Activated CD8-positive, alpha-beta memory T cell treated with anti-CD3 and anti-CD28 coated beads, Interleukin-2, amount 10 ng/mL, durations not matched to agents 7 days and 5 days (primary cell): ENCODE data around the gene FRMD1. TPM values are rescaled to one million over a fixed set of nuclear protein-coding genes. Genes with fewer than 3 reads are reported as not detected.

Source experiments
- ATAC-seq: fragments of 150-1000 bp; cut with Tn5 transposase; one replicate; pipeline ENCODE4 v1.10.0; 2021; ENCODE audit warnings: moderate library complexity
- CTCF ChIA-PET: fragments of 350-600 bp; sonication (Branson Sonifier 250); formaldehyde crosslinking; loops from one replicate; lab custom pipeline; 2021; ENCODE audit warnings: antibody characterized with exemption; lab: Charles Lee
- DNase-seq: peaks from one replicate; pipeline ENCODE4 v3.0.0-alpha.2; 2020
- H3K27ac Mint-ChIP-seq: one replicate; pipeline ENCODE4 v1.8.0; 2021; ENCODE audit warnings: mild to moderate bottlenecking, mixed read lengths
- H3K27me3 Mint-ChIP-seq: one replicate; pipeline ENCODE4 v1.8.0; 2021; ENCODE audit warnings: mixed read lengths
- H3K36me3 Mint-ChIP-seq: one replicate; pipeline ENCODE4 v1.8.0; 2021; ENCODE audit warnings: mild to moderate bottlenecking, mixed read lengths
- H3K4me1 Mint-ChIP-seq: one replicate; pipeline ENCODE4 v1.8.0; 2021; ENCODE audit warnings: mixed read lengths
- H3K4me3 Mint-ChIP-seq: one replicate; pipeline ENCODE4 v1.8.0; 2021; ENCODE audit warnings: mild to moderate bottlenecking, moderate library complexity, mixed read lengths
- H3K9me3 Mint-ChIP-seq: one replicate; pipeline ENCODE4 v1.8.0; 2022; ENCODE audit warnings: low read depth, mixed read lengths
- total RNA-seq, 2 experiments: library from RNA; stranded (reverse); gene quantifications; one replicate each; pipeline ENCODE4 v1.2.3, GENCODE V29; 2021

FRMD1 gene
- total RNA-seq, 2 experiments from 2014 or later, result not detected

DNA sequence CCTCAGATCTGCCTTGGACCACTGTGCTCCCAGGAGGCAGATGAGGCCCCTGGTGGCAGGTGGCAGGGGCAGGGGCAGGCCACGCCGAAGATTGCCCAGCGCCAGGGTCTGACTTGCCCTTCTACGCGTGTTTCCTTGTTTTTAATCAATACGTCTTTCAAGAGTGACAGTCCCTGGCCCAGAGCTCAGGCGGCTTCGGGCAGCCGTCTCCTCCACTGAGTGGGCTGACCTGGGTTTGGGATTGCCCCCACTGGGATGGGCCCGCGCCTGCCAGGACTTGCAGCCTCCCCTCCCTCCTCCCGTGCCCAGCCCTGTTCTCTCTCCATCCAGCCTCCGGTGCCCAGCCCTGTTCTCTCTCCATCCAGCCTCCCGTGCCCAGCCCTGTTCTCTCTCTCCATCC lies 21.2 kb downstream of the FRMD1 start:
- H3K27ac Mint-ChIP-seq, result no peak overlapping the region
- DNase-seq (no peak), ATAC-seq (no peak)
- no peak overlapping the region for H3K4me3 Mint-ChIP-seq
- no peaks in the 10 kb centered on the region for H3K36me3 Mint-ChIP-seq
- CTCF ChIA-PET, result no interaction called here
- no peaks in the 10 kb centered on the region for H3K27me3 Mint-ChIP-seq
- no peaks in the 10 kb centered on the region for H3K9me3 Mint-ChIP-seq
- no peaks in the 10 kb centered on the region for H3K4me1 Mint-ChIP-seq

DNA sequence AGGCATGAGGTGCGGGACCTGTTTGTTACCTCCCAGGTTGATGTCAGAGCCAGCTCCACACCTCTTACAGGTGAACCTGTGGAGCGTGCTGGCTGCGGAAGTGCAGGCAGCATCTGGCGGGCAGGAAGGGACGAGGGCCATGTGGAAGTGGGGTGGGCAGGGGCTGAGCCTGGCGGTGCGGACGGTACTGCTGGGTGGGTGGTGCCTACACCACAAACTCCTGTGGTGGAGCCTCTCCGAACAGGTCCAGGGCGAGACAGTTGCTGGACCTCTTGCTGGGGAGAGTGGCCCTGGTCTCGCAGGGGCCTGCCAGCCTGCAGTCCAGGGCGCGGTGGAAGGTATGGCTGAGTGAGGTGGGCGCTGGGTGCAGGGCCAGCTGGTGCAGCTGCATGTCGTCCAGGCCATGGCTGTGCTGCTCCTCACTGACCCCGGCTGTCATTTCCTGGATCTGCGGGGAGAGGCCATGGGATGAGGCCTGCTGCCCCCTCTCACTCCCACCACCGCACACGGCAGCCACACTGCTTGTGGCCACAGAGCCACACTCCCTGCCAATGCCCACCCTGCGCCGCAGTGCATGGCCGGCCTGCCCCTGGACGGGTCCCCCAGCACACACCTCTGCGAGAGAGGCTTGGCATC lies 22.0 kb downstream of the FRMD1 start:
- H3K4me3 Mint-ChIP-seq, result no peak overlapping the region
- H3K27me3 Mint-ChIP-seq, result no peaks in the 10 kb centered on the region
- no peak for ATAC-seq
- H3K4me1 Mint-ChIP-seq, result no peaks in the 10 kb centered on the region
- no peak overlapping the region for H3K27ac Mint-ChIP-seq
- no peak for DNase-seq
- no peaks in the 10 kb centered on the region for H3K36me3 Mint-ChIP-seq
- H3K9me3 Mint-ChIP-seq, result no peaks in the 10 kb centered on the region
- CTCF ChIA-PET, result no interaction called here

DNA sequence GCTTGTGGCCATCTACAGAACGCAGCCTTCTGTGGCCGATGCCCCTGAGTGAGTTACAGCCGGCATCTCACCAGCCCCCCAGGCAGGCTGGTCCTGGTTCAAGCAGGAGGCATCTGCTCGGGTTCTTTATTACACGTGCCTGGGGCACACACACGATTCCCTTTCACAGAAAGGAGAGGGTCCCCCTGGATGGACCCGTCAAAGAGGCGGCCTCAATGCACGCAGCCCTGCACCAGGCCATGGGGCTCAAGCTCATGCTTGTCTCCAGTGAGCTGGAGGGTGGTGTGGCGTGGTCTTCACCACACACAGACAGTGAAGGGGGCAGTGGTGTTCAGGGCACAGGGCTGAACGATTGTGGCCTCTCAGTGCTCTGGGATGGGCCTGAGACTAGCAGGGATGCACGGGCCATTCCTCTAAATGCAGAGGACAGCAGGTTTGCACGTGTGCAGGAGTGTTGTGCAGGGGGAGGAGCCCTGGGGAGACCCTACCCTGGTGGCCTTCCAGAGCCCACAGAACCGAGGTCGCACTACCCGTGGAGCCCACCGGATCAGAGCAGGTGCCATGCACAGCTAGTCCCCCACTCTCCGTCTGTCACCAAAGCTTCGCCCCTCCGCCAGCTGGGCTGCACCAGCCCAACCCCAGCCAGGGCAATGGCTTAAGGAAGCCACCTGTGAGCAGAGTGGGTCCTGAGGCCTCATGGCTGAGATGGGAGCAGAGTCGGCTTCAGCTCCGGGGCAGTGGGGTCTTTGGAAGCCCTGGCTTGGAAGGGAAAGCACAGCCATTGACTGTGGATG lies 23.1 kb downstream of the FRMD1 start:
- H3K27me3 Mint-ChIP-seq, result no peaks in the 10 kb centered on the region
- H3K27ac Mint-ChIP-seq, result no peak overlapping the region
- CTCF ChIA-PET, result no interaction called here
- no peaks in the 10 kb centered on the region for H3K9me3 Mint-ChIP-seq
- DNase-seq, result no peak
- no peaks in the 10 kb centered on the region for H3K4me1 Mint-ChIP-seq
- no peak for ATAC-seq
- no peaks in the 10 kb centered on the region for H3K36me3 Mint-ChIP-seq
- H3K4me3 Mint-ChIP-seq, result no peak overlapping the region

DNA sequence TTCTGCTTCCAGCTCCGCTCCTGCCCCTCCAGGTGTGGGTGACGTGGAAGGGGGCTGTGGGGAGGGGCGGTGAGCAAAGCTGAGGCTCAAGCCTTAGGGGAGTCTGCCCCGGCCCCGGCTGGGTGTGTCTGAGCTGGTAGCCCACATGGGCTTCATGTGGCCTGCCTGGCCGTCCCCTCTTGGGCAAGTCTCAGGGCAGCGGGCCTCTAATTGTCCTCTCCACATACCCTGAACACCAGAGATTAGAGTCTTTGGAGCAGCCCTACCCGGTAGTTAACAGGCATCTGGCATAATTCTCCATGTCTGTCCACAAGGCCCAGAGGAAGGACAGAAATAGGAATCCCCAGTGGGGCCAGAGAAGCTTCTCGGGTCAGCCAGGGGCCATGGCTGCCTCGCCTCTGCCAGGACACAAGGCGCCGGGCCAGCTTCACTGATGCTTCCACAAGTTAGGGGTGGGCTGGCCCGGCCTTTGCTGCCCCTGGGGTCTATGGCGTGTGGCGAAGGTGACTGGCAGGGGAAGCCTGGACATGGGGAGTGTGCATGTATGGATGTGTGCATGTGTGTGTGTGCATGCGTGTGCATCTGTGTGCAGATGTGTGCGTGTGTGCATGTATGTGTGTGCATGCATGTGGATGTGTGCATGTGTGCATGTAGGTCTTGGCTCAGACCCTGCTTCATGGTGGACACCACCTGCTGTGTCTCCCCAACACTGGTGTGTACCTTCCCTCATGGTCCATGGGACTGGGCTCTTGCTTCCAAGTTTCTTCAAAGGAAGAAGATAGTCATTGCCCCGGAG lies 24.0 kb downstream of the FRMD1 start:
- Mint-ChIP-seq H3K27ac (no peak overlapping the region), H3K4me1 (no peaks in the 10 kb centered on the region), H3K9me3 (no peaks in the 10 kb centered on the region), H3K4me3 (no peak overlapping the region), H3K36me3 (no peaks in the 10 kb centered on the region), H3K27me3 (no peaks in the 10 kb centered on the region)
- DNase-seq (no peak), ATAC-seq (no peak)
- CTCF ChIA-PET, result no interaction called here

DNA sequence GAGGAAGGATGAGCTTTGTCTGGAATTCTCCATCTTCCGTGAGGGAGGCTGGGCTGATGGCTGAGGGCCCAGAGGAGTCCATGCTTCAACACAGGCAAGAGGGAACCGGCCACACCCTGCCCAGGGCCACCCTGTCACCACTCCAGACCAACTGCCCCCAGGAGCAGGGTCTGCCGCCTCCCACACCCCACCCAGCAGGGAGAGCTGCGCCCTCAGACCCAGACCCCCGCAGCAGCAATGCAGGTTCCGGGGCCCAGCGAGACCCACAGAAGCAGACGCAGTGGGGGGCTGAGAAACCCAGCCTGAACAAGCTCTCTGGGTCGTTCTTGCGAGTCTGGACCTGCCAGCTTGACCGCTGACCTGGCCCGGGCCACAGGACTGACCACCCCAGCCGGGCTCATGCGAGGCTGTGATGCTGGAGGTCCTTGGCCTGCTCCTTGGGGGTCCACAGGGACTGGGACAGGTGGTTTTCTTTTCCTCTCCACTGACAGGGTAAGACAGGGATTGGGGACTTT lies 25.0 kb downstream of the FRMD1 start:
- H3K4me1 Mint-ChIP-seq, result no peaks in the 10 kb centered on the region
- no peaks in the 10 kb centered on the region for H3K27me3 Mint-ChIP-seq
- no peak for DNase-seq
- ATAC-seq, result no peak
- H3K27ac Mint-ChIP-seq, result no peak overlapping the region
- CTCF ChIA-PET, result no interaction called here
- H3K9me3 Mint-ChIP-seq, result no peaks in the 10 kb centered on the region
- no peak overlapping the region for H3K4me3 Mint-ChIP-seq
- no peaks in the 10 kb centered on the region for H3K36me3 Mint-ChIP-seq

DNA sequence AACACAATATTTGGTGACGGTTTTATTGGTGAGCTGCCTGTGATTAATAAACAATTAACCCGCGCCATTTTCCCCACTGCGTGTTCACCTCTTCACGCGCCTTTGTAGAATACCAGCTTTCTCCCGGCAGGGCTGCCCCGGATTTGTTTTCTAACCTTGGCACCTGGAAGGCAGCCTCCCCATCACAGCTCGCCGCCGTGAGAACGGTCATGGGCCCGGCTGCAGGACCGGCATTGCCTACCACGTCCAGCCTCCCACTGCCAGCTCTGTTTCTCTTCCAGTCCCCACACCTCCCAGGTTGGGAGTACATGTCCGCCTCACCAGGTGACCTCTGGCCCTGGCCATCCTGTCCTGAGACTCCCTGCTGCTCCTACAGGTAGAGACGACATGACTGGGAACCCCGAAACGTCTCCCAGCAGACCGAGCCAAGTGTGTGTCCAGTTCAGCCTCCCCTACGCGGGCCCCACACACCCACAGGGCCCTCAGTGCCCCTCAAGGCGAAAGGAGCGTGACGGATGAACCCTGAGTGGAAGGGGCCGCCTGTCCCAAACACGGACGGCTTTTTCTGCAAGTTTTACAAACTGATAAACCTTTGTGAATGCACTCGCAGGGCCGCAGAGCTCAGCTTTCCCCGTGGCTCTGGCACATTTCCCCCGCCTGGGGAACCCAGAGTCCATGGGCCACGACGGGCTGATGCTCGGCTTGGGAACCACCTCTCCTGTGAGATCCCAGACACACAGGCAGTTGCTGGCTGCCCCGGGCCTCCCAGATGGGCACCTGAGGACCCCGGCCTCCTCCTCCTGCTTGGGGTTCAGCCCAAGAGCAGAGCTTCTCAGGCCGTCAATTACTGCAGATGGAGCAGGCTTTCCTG lies 25.7 kb downstream of the FRMD1 start:
- CTCF ChIA-PET, result no interaction called here
- no peaks in the 10 kb centered on the region for H3K36me3 Mint-ChIP-seq

DNA sequence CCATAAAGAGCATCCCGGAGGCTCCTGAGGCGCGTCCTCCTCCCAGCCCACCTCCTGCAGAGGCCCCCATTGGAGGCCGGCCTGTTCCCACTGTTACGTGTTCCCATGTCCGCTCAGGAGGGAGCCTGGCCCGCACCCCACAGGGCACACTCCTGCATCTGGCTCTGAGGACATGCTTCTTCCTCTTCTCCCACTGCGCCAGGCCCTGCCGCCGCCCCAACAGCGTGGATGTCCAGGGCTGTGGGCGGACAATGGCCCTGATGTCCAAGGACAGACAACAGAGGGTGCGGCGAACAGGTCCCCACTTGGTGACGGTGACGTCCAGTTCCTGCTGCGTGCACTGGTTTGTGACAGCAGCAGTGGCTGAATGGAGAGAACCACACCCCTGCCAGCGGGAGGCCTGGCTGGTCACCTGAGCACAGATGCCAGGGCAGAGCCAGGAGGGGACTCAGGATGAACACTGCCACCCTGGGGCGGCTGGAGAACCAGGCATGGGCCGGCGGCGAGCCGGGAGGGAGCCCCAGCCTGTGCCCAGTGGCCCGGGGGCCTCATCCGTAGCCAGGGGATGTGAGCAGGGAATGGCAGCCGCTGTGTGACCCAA lies 26.6 kb downstream of the FRMD1 start:
- CTCF ChIA-PET, result no interaction called here
- H3K4me1 Mint-ChIP-seq, result no peaks in the 10 kb centered on the region
- H3K36me3 Mint-ChIP-seq, result no peaks in the 10 kb centered on the region
- H3K4me3 Mint-ChIP-seq, result no peak overlapping the region
- ATAC-seq (no peak), DNase-seq (no peak)
- no peaks in the 10 kb centered on the region for H3K27me3 Mint-ChIP-seq
- no peaks in the 10 kb centered on the region for H3K9me3 Mint-ChIP-seq
- no peak overlapping the region for H3K27ac Mint-ChIP-seq

More for the DNA sequence above, 25.7 kb downstream of the FRMD1 start:
- ATAC-seq, result no peak
- DNase-seq, result no peak
- H3K4me1 Mint-ChIP-seq, result no peaks in the 10 kb centered on the region
- no peaks in the 10 kb centered on the region for H3K27me3 Mint-ChIP-seq
- H3K9me3 Mint-ChIP-seq, result no peaks in the 10 kb centered on the region
- H3K27ac Mint-ChIP-seq, result no peak overlapping the region
- H3K4me3 Mint-ChIP-seq, result no peak overlapping the region

DNA sequence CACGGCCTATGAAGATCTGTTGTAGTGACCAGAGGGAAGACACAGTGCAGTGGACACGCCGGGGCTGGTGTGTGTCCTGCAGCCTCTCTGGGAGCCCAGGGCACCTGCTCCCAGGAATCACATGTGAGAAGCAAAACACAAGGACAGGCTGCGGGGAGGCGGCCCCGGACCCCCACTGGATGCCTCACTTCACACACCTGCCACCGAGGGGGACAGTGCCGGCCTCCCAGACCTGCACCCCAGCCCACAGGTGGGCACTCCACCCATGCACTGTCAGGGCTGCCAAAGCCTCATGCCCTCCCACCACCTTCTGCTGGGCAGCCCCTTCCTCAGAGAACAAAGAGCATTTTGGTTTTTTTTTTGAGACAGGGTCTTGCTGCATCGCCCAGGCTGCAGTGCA lies 27.4 kb downstream of the FRMD1 start:
- no peaks in the 10 kb centered on the region for H3K4me1 Mint-ChIP-seq
- ATAC-seq (no peak), DNase-seq (no peak)
- CTCF ChIA-PET, result no interaction called here
- no peak overlapping the region for H3K4me3 Mint-ChIP-seq
- H3K27ac Mint-ChIP-seq, result no peak overlapping the region
- H3K36me3 Mint-ChIP-seq, result no peaks in the 10 kb centered on the region
- H3K9me3 Mint-ChIP-seq, result no peaks in the 10 kb centered on the region
- no peaks in the 10 kb centered on the region for H3K27me3 Mint-ChIP-seq

DNA sequence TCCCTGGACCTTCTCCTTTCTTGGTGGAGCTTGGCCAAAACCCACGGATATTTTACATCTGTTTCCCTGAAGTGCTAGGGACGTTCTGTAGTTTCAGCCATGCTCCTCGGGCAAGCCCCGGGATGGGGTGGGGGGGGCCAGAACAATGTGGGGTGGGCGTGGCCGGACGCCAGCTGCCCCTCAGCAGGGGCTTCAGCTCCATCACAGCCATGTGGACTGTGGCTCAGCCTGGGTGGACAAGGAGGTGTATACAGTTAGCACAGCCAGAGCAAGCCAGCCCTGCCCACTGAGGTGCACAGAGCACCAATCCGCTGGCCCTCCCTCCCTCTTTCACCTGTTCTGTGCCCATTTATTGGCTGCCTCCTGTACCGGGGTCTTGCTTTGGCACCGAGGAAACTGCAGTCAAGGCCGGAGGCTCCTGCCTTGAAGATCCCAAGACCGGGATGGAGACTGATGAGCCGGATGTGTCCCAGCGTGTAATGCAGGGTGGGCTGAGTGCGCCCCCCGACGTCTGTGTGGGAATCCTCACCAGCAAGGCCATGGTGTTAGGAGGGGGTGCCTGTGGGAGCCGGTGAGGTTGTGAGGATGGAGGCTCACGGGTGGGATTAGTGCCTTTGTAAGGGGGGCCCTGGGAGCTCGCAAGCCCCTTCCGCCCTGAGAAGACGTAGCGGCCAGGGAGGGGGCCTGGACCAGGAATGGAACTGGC lies 28.0 kb downstream of the FRMD1 start:
- no peaks in the 10 kb centered on the region for H3K36me3 Mint-ChIP-seq
- DNase-seq (no peak), ATAC-seq (no peak)
- CTCF ChIA-PET, result no interaction called here
- no peaks in the 10 kb centered on the region for H3K4me1 Mint-ChIP-seq
- H3K27me3 Mint-ChIP-seq, result no peaks in the 10 kb centered on the region
- no peak overlapping the region for H3K27ac Mint-ChIP-seq
- no peak overlapping the region for H3K4me3 Mint-ChIP-seq
- no peaks in the 10 kb centered on the region for H3K9me3 Mint-ChIP-seq

DNA sequence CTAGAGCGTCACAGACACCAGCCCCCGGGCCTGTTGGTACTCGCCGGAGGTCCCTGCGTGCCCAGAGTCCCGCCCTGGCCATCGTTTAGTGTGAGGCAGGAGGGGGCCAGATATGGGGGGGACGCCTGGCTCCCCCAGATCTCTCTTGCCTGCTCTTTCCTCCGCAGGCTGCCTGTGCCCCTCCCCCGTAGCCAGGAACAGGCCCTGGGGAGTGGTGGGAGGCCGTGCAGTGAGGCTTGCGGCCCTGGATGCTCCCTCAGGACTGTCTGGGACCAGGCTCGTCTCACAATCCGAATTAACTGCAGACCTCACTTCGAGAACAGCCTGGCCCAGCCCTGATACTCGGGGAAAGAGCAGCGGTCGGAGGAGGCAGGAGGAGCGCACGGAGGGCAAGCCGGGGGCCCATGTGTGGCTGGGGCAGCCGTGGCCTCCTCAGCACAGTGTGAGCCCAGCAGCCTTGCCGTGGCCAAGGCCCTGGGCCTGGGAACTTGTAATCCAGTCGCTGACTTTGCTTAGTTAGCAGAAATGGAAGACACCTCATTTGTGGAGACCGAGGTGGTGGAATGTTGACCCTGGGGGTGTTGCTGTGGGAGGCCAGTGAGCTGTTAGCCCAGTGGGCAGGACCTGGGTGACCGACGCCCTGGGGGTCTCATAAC lies 28.7 kb downstream of the FRMD1 start:
- Mint-ChIP-seq H3K4me3 (no peak overlapping the region), H3K27ac (no peak overlapping the region), H3K27me3 (no peaks in the 10 kb centered on the region), H3K9me3 (no peaks in the 10 kb centered on the region), H3K4me1 (no peaks in the 10 kb centered on the region), H3K36me3 (no peaks in the 10 kb centered on the region)
- CTCF ChIA-PET, result no interaction called here
- ATAC-seq (no peak), DNase-seq (no peak)

DNA sequence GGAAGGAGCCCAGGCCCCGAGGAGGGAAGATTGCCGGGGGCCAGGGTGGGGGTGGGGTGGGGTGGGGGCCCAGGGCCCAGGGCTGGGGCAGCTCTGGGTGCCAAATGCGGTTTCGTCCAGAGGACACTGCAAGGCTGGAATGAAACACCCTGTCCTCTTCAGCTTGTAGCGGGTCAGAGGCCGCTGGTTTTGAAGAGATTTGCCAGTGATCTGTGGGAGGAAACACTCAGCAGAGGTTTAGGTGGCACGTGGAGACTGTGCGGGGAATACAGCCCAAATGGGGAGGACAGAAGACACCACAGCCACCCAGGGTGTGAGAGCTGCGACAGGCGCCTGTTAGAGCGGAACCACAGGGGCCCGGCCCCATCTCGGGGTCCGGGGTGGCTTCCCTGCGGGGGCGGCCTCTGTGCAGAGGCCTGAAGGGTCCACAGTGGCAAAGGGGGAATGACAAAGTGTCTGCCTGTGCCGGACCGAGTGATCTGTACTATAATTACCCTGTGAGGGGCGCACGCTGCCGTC lies 29.2 kb downstream of the FRMD1 start:
- no peaks in the 10 kb centered on the region for H3K9me3 Mint-ChIP-seq
- H3K27ac Mint-ChIP-seq, result no peak overlapping the region
- ATAC-seq (no peak), DNase-seq (no peak)
- no peaks in the 10 kb centered on the region for H3K27me3 Mint-ChIP-seq
- H3K4me3 Mint-ChIP-seq, result no peak overlapping the region
- no peaks in the 10 kb centered on the region for H3K36me3 Mint-ChIP-seq
- CTCF ChIA-PET, result no interaction called here
- no peaks in the 10 kb centered on the region for H3K4me1 Mint-ChIP-seq

DNA sequence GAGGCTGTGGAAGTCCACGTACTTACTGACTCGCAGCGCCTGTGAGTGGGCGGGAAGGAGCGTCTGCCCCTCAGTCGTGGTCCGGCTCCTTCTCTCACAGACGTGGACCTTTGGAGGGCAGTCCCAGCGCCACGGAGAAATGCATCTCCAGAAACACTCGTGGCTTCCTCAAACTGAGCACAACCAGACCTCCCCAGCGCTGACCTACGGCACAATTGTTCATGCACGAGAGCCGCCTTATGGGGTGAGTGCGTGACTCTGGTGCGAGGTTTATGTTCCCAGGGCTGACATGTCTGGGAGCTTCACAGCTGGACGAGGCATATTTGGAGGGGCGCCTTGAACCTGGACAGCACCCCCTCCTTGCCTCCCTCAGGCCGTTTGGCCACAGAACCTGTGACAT lies 29.7 kb downstream of the FRMD1 start:
- H3K4me3 Mint-ChIP-seq, result no peak overlapping the region
- CTCF ChIA-PET, result no interaction called here
- no peaks in the 10 kb centered on the region for H3K4me1 Mint-ChIP-seq
- DNase-seq (no peak), ATAC-seq (no peak)
- no peaks in the 10 kb centered on the region for H3K9me3 Mint-ChIP-seq
- H3K36me3 Mint-ChIP-seq, result no peaks in the 10 kb centered on the region
- no peaks in the 10 kb centered on the region for H3K27me3 Mint-ChIP-seq
- no peak overlapping the region for H3K27ac Mint-ChIP-seq
